Mononuclear cell (primary cell): ENCODE results near the gene KRT79. TPM values are rescaled to one million over a fixed set of nuclear protein-coding genes. Genes with fewer than 3 reads are reported as not detected.
"Not testable (repeated sequence)": the region's sequence is repeated elsewhere in the genome, so short reads cannot be mapped to it uniquely, and the experiment has no call there.

ENCODE experiments used
- H3K27me3 ChIP-seq: 2 replicates; pipeline ENCODE4 v1.6.0; 2011; ENCODE audit warnings: low read length, control low read depth; ENCODE audit not compliant: insufficient read depth
- H3K4me1 ChIP-seq: 2 replicates; pipeline ENCODE4 v1.5.1; 2011; ENCODE audit warnings: mild to moderate bottlenecking, low read length, control low read depth; ENCODE audit not compliant: insufficient read depth
- H3K4me3 ChIP-seq: 2 replicates; pipeline ENCODE4 v1.5.1; 2011; ENCODE audit warnings: mild to moderate bottlenecking, low read length, moderate library complexity
- H3K9me3 ChIP-seq: 2 replicates; pipeline ENCODE4 v1.5.1; 2011; ENCODE audit warnings: low read depth, mild to moderate bottlenecking, control low read depth, low read length
- total RNA-seq: library from RNA; depleted of rRNA; stranded (reverse); fragments of >200 nt; gene quantifications from one replicate; pipeline ENCODE4 v1.2.3, GENCODE V29; 2012

KRT79 gene
- not detected for total RNA-seq

DNA sequence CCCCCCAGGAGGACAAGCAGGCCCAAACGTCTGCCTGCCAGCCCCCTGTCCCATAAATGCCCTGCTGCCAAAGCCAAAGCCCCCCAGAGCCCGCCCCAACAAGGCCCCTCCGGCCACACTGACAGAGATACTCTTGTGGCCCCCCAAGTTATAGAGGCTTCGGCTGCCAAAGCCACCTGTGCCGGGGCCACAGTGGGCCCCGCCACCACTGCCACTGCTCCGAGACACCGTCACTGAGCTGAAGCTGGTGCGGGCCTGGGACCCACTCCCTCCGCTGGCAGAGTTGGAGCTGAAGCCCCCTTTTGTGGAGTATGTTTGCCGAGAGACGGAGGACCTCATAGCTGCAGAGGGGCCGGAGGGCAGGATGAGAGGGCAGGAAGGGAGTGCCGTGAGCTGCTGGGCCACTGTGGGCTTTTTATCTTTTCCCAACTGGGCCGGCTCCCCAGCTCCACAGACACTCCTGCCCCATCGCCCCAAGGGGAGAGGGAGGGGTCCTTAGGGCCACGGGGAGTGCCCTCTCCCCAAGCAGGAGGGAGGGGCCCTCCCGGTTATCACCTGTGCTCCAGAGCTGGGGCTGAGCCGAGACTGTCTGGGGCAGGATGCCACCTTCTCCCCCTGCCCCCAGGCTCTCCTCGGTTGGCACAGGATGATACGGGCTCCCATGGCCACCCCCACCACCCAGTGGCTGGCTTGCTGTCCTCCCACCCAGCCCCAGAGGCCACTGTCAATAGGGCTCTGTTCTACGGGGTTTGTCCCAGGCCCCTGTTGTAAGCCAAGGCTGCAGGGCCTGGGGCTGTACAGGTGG, at the start of gene KRT79:
Gene KRT79, minus strand, starts transcription at position 390 of the 805 bp plus-strand sequence. Its CDS starts 51 bp downstream, at position 339.
- Histone ChIP-seq H3K27me3 (no peaks in the 10 kb centered on the region), H3K4me3 (no peak within 1 kb of the TSS), H3K4me1 (peaks cover 20% of the 10 kb centered on the region), H3K9me3 (no peaks in the 10 kb centered on the region)

DNA sequence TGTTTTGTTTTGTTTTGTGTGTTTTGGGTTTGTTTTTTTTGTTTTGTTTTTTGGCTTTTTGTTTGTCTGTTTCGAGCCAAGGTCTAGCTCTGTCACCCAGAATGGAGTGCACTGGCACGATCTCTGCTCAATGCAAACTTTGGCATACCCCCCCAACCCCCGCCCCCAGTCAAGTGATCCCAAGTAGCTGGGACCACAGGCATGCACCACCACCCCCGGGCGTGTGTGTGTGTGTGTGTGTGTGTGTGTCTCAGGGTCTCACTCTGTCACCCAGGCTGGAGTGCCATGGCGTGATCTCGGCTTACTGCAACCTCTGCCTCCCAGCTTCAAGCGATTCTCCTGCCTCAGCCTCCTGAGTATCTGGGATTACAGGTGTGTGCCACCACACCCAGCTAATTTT, 46.4 kb upstream of the KRT79 start:
- H3K27me3 ChIP-seq, H3K9me3 ChIP-seq, H3K4me3 ChIP-seq: not testable (repeated sequence)
- H3K4me1 ChIP-seq, result peaks cover 12% of the 10 kb centered on the region

GRCh38 chr12:52879394-52880351, 45.6 kb upstream of the KRT79 start:
- no peak overlapping the region for H3K4me3 ChIP-seq
- peaks cover 17% of the 10 kb centered on the region for H3K4me1 ChIP-seq
- H3K27me3 ChIP-seq, result no peaks in the 10 kb centered on the region

GRCh38 chr12:52878507-52879393, 44.6 kb upstream of the KRT79 start:
- Histone ChIP-seq H3K27me3 (no peaks in the 10 kb centered on the region), H3K9me3 (no peaks in the 10 kb centered on the region), H3K4me3 (no peak overlapping the region), H3K4me1 (peaks cover 24% of the 10 kb centered on the region)

More at GRCh38 chr12:52879394-52880351, 45.6 kb upstream of the KRT79 start:
- H3K9me3 ChIP-seq, result no peaks in the 10 kb centered on the region

DNA sequence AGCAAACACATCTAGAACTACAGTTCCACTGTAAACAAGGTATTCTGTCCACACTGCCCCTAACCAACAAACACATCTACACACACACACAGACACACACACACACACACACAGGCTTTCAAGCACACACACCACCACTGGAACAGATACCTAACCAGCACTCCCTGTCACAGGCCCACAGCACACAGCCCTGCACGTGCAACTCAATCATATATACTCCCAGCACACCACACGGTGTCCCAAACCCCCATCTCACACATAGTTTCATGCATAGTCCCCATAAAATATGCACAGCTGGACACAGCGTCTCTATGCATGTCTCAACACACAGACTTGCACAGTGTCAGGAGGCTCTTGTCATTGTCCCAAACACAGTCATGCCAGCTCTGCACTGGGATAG, 43.1 kb upstream of the KRT79 start:
- Histone ChIP-seq H3K4me1 (peaks cover 28% of the 10 kb centered on the region), H3K27me3 (no peaks in the 10 kb centered on the region), H3K9me3 (no peaks in the 10 kb centered on the region), H3K4me3 (no peak overlapping the region)

DNA sequence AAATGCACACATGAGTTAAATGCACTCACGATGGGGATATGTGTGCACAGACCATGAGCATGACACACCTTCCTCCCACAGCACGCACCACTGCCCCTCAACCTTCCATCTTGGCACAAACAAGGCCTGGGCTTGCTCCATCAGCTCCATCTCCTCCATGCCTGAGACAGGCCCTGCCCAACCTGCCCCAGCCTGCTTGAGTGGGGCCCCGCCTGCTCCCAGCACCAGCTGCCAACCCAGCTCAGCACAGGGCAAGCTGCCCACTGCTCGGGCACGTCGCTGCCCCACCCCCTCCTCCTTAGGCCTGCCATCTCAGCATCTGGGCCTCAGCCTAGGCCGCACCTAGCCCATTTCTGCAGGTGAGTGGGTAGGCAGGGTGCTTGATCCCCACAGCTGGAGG, 42.3 kb upstream of the KRT79 start:
- Histone ChIP-seq H3K4me1 (peaks cover 31% of the 10 kb centered on the region), H3K4me3 (no peak overlapping the region), H3K27me3 (no peaks in the 10 kb centered on the region), H3K9me3 (no peaks in the 10 kb centered on the region)

- peaks cover 40% of the 10 kb centered on the region for H3K4me1 ChIP-seq
- no peaks in the 10 kb centered on the region for H3K9me3 ChIP-seq
- H3K4me3 ChIP-seq, result peak overlapping the region; percentile 10
- H3K27me3 ChIP-seq, result no peaks in the 10 kb centered on the region
Measured at GRCh38 chr12:52874573-52875435, 40.7 kb upstream of the KRT79 start.

GRCh38 chr12:52873832-52874572, 39.9 kb upstream of the KRT79 start:
- Histone ChIP-seq H3K4me1 (peaks cover 34% of the 10 kb centered on the region), H3K4me3 (peak overlapping the region; percentile 36), H3K27me3 (no peaks in the 10 kb centered on the region), H3K9me3 (no peaks in the 10 kb centered on the region)

DNA sequence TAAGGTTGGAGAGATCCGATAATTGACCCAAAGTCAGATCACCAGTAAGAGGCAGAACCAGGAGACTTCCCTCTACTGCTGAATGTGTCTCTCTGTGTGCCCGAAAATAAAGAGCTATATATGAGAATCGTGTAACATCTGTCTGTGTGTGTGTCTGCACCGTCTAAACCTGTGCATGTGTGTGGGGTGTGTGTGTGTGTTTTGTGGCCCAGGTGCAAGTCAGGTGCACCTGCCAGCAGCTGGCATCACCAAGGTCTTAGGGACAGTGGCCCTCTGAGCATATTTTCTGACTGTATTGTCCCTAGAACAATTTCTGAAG, 39.4 kb upstream of the KRT79 start:
- Histone ChIP-seq H3K4me1 (peaks cover 33% of the 10 kb centered on the region), H3K27me3 (no peaks in the 10 kb centered on the region), H3K9me3 (no peaks in the 10 kb centered on the region), H3K4me3 (no peak overlapping the region)

DNA sequence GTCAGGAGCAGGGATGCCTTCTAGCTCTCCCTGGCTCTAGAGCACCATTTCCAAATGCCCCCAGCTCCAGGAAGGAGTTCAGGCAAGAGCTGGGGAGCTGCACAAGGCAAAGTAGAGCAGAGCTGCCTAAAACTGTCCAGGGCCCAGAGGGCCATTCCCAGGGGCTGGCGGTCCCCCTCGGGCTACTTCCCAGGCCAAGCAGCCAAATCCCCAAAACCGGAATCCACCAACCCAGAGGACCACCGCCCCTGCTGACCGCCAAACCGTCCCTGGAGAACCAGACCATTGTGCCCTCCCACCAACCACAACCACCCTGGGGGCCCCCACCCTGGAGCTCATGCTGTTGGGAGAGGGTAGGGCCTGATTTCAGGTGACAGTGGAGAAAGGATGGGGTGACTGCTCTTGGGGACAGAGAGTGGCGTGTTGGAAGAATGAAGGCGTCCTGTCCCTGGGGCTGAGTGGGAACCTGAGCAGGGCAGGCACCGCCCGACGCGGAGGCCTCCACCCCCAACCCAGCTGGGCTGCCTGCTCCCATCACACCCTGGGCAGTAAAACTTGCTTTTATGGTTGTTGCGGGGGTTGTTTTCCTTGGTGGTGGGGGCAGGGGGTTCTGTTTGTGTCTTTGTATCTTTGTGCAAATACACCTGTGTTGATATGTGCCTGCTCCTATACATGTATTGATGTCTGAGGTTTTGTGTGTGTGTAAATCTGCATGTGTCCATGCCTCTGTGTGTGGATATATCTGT, 38.7 kb upstream of the KRT79 start:
- no peak overlapping the region for H3K4me3 ChIP-seq
- H3K4me1 ChIP-seq, result peaks cover 37% of the 10 kb centered on the region
- H3K27me3 ChIP-seq, result no peaks in the 10 kb centered on the region

GRCh38 chr12:52871291-52872039, 37.4 kb upstream of the KRT79 start:
- Histone ChIP-seq H3K9me3 (no peaks in the 10 kb centered on the region), H3K27me3 (no peaks in the 10 kb centered on the region), H3K4me1 (peaks cover 45% of the 10 kb centered on the region)

More for the DNA sequence above, 38.7 kb upstream of the KRT79 start:
- H3K9me3 ChIP-seq, result no peaks in the 10 kb centered on the region

More at GRCh38 chr12:52871291-52872039, 37.4 kb upstream of the KRT79 start:
- H3K4me3 ChIP-seq, result no peak overlapping the region
